CD4-positive, alpha-beta T cell treated with Interleukin-2 at 100 ng/mL for 4 hours (primary cell): ENCODE measurements around the gene STRIP1.
"Not testable (repeated sequence)": the region's sequence is repeated elsewhere in the genome, so short reads cannot be mapped to it uniquely, and the experiment has no call there.

Experiments
- DNase-seq: peaks from one replicate; pipeline ENCODE4 v3.0.0-alpha.2; 2020; ENCODE audit warnings: low spot score

Gene STRIP1

DNA sequence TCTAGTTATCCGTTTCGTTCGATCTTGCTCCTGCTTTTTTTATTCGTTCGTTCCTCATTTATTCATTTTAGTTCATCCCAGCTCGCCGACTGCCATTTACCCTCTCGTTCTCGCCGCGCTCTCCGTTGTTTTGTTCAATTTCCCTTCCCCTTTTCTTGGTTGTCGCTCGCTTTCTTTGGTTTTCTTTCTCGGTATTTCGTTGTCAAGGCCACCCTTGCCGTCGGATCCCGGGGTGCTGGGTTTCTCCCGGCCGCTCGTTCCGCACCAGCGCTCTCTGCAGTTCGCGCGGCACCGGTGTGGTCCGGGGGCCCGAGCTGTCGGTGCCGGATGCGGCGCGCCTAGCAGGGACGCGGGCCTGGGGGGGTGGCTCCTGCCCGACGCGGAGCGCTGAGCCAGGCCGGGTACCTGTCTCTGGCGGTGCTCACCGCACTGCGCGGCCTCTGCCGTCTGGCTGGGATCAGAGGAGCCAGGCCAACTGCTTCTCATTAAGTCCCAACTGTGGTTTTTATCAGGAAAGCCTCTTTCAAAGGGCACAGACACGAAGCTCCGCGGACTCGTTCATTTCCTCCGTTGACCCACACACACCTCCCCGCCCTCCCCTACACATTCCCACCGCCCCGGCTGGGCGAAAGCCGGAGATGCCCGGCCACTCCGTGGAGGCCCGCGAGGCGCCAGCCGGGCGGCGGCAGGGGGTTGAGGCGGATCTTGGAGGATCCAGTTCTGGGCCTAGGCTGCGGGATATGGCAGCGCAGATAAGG lies 34.4 kb downstream of the STRIP1 start:
- DNase-seq = no peak

GRCh38 chr1:110069404-110070281 lies 35.2 kb downstream of the STRIP1 start:
- DNase-seq = no peak

DNA sequence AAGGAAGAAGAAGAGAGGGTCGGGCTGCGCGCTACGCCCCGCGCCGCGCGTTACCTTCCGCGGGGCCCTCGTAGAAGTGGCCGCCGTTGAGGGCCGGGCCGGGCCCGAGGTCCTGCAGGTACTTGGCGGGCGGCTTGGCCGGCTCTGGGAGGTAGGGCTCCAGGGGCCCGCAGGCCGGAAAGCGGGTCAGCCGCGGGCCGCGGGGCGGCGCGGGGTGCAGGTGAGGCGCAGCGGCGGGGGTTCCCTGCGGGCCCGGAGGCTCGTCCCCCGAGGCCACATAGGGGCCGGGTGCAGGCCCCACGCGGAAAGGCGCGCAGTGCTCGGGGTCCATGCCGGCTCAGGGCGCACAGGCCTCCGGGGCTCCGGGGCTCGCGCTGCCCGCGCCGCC lies 35.9 kb downstream of the STRIP1 start:
- DNase-seq = no peak

DNA sequence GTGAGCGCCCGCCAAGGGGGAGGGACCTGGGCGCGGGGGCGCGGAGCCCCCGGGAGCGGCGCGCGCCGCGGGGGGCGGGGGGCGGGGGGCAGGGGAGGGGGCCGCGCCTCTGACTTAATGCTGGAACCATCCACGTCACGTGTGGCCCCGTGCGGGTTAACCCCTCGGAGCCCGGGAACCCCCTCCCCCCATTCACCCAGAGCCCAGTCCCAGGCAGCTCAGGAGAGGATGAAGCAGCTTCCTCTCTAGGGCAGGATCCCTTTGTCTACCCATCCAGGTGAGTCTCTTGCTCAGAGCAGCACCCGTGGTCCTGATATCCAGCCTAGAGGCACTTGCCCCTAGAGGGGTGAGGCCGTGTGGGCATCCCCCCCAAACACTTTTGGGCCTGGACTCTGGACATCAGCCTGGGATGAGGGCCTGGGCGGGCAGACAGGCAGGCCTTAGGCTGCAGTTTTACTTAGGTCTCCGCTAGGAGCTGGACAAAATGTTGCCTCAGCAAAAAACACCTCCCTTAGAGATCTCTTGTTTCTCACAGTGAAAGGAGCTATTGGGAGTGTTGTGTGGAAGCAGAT lies 36.3 kb downstream of the STRIP1 start, which contains the start of gene ALX3:
Gene ALX3, minus strand, starts transcription at position 2 of the 572 bp plus-strand sequence. CDS start 60 bp downstream, outside the sequence.
- DNase-seq = no peak

GRCh38 chr1:110074166-110074565 lies 39.7 kb downstream of the STRIP1 start:
- no peak for DNase-seq

GRCh38 chr1:110076789-110077500 lies 42.5 kb downstream of the STRIP1 start:
- DNase-seq = no peak

DNA sequence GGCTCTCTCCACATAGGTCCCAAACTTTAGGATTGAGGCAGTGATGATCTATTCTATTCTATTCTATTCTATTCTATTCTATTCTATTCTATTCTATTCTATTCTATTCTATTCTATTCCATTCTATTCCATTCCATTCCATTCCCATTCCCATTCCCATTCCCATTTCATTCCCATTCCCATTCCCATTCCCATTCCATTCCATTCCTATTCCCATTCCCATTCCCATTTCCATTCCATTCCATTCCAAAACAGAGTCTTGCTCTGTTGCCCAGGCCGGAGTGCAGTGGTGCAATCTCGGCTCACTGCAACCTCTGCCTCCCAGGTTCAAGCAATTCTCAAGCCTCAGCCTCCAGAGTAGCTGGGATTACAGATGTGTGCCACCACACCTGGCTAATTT lies 45.6 kb downstream of the STRIP1 start:
- DNase-seq = not testable (repeated sequence)

DNA sequence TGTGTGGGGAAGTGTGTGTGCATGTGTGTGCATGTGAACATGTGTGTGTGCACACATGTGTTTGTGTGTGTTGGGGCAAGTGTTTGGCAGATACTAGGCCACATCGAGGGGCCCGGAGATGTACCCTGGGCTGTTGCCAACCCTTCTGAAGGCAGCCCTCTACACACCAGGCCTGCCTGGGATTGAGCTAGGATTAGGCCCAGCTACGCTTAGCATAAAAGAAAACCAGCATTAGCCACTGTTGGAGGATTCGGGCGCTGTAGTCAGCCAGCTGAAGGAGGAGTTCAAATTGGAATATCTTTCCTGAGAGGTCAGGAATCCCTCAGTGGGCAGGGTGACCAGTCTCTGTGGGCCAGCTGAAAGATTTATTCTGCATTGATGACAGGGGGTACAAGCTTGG lies 46.6 kb downstream of the STRIP1 start:
- DNase-seq = no peak

- no peak for DNase-seq
Observed at GRCh38 chr1:110082477-110082876, 48.1 kb downstream of the STRIP1 start.

GRCh38 chr1:110083061-110083865 lies 48.8 kb downstream of the STRIP1 start:
- no peak for DNase-seq

- no peak for DNase-seq
Observed at GRCh38 chr1:110083866-110084226, 49.4 kb downstream of the STRIP1 start.

DNA sequence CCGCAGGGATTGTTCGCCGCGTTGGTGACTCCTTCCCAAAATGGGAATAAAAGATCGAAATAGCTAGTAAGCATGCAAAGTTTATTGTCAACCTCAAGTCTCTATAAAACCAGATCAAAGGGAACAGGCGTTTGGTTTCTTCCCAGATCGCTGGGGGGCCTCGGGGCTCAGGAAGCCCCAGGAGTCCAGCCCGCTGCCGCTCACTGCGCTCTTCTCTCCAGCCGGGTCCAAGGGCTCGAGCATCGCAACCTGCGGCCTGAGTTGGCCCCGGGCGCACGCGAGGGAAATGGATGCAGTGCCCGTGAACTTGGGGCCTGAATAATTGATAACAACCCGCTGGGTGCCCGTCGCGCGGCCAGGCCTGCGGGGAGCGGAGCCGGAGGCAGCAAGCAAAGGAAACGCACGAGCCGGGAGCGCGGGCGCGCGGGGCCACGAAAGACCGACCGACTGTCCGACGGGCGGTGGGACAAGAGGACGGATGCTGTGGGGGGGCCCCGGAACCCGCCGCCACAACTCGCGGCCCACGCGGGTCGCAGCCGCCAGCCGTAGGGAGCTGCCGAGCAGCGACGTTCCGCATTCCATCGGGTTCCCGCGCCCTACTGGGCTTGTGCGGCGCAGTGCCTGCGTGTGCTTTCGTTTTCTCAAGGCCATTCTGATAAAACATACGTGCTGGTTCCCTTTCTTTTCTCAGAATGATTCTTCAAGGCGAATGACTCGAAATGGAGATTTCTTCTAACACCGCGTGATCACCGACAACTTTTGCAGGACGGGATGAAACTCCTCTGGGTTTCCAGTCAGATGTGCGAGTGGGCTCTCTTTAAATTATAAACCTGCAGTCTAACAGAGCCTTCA lies 50.0 kb downstream of the STRIP1 start:
- peak; percentile 4 for DNase-seq

DNA sequence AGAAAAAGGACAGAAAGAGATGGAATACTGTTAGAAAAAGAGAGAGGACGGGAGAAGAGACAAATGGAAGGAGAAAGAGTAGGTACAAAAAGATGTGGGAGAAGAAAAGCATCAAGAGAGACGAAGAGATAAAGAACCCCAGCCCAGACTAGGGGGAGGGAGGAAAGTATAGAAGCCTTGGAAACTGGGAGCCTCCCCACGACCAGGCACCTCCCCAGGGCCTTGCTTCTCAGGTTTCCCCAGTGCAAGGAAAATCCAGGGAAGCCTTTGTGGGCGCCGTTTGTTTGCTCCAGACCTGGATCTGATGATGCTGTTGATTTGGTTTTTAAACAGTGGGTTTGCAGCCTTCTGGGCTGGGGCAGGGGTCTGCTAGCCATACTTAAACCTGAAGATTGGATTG lies 51.2 kb downstream of the STRIP1 start:
- no peak for DNase-seq

GRCh38 chr1:110086961-110087360 lies 52.5 kb downstream of the STRIP1 start:
- DNase-seq = no peak

GRCh38 chr1:110087812-110088738 lies 53.7 kb downstream of the STRIP1 start:
- peak; percentile 54 for DNase-seq

DNA sequence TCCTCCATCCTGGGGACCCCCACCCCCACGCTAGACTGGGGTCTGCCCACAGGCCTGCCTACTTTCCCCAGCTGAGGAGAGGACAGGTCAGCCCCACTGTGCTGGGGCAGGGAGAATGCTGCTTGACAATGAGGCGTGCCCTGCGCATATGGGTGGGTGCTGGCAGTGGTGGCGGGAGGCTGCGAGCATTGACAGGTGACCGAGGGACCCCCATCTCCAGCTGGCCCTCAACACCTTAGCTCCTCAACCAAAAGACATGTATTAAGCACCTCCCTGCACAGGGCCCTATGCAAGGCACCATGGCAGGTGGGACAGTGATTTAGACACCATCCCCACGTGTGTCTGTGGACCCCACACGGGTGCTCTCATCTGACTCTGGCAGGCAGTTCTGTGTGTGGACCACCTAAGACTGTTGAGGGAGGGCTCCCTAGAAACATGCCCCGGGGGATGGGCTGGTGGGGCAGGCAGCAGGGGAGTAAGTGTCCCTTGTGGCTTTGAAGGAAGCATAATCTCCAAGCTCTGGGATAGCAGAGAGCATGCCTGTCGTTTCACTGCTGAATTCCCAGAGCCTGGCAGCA lies 54.4 kb downstream of the STRIP1 start:
- no peak for DNase-seq

- no peak for DNase-seq
Observed at GRCh38 chr1:110089561-110090275, 55.3 kb downstream of the STRIP1 start.

DNA sequence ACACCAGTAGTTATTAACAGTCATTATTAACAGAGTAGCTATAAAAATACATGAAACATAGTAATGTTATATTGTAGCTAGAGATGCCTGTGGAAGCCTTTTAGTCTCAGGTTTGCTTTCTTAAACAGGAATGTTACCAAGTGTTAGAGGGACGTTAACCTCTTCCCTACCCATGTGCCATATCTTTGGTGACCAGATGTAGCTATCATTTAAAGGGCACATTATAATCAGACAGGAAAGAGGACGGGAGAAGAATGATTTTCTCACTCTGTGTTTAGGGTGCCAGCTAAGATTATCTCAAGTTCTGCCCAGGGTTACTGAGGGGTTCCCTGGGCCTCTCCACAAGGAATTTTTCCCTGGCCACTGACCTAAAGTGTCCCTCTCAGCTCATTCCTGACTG lies 57.0 kb downstream of the STRIP1 start:
- DNase-seq = no peak
